NB4 (cell line): ENCODE results near the gene DAB2IP.

Source experiments
- DNase-seq: peaks from one replicate; pipeline ENCODE4 v3.0.0; 2010; ENCODE audit warnings: low read depth
- H3K4me3 ChIP-seq: one replicate; pipeline ENCODE4 v1.5.1; 2011; ENCODE audit warnings: mild to moderate bottlenecking, low read depth, low read length, moderate library complexity
- CTCF ChIP-seq: IDR thresholded peaks from one replicate; pipeline ENCODE4 v1.5.1; 2012; ENCODE audit warnings: low read depth, low read length
- MAX ChIP-seq: IDR thresholded peaks from 2 replicates; pipeline ENCODE4 v1.6.1; 2011; ENCODE audit warnings: low read depth, low read length
- MYC ChIP-seq: IDR thresholded peaks from 2 replicates; pipeline ENCODE4 v1.6.1; 2011; ENCODE audit warnings: low read depth, low read length
- POLR2A ChIP-seq: IDR thresholded peaks from 2 replicates; pipeline ENCODE4 v1.6.1; 2011; ENCODE audit warnings: mild to moderate bottlenecking; ENCODE audit not compliant: insufficient read length; ENCODE audit errors: extremely low read depth

DAB2IP gene

GRCh38 chr9:121728916-121729315, 77.5 kb downstream of the DAB2IP start:
- no peak for TF ChIP-seq MAX
- no peak for TF ChIP-seq POLR2A
- TF ChIP-seq CTCF, result no peak
- TF ChIP-seq MYC, result no peak
- H3K4me3 ChIP-seq, result no peak overlapping the region
- no peak for DNase-seq

DNA sequence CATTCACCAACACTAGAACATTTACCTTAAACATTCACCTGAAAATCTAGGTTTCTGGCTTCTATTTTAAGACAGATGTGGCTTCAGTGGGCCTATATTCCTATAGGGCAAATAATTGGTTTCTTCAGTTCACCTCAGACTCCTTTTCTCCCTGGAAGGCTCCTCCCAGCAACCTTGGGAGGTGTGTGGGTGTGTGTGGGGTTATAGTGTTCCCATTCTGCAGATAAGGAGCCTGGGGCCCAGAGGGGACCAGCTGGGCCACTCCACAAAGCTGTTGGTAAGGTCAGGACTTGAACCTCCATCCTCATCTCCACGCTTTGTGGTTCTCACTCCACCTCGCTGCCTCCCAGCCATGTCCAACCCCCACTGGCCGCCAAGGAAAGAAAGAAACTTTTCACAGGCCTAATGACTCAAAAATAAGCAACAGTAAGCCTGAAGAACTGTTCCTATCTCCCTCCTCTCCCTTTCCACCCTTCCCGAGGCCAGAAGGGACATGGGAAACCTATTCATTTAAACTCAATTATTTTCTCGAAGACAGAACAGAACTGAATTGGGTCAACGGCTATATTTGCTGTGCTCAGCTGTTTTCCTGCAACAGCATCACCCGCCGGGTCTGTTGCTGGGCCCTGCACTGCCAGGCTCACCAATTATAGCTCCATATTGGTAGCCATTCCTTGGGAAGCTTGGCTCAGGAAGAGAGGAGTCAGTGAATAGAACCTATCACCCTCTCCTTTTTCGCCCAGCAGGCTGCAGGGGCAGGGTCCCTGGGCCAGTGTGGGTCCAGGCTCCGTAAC, 78.5 kb downstream of the DAB2IP start:
- H3K4me3 ChIP-seq, result no peak overlapping the region
- TF ChIP-seq POLR2A (no peak), MAX (no peak), CTCF (no peak), MYC (no peak)
- no peak for DNase-seq

DNA sequence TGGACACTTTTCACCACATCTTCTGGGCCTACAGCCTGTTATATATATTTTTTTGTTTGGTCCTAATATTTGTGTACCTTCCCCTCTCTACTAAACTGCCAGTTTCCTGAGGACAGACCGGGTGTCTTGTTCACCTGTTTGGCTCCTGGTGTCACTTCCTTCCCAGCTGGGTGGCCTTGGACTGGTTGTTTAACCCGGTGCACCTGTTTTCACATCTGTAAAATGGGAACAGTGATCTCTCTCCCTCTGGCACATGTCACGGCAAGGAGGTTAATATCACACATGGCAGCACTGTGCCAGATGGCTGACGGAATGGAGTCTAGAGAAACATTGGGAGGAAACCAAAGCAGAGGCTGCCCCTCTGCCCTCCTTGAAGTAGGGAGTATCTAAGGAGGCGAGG, 79.7 kb downstream of the DAB2IP start:
- H3K4me3 ChIP-seq, result no peak overlapping the region
- no peak for DNase-seq
- TF ChIP-seq POLR2A (no peak), MAX (no peak), MYC (no peak), CTCF (no peak)

DNA sequence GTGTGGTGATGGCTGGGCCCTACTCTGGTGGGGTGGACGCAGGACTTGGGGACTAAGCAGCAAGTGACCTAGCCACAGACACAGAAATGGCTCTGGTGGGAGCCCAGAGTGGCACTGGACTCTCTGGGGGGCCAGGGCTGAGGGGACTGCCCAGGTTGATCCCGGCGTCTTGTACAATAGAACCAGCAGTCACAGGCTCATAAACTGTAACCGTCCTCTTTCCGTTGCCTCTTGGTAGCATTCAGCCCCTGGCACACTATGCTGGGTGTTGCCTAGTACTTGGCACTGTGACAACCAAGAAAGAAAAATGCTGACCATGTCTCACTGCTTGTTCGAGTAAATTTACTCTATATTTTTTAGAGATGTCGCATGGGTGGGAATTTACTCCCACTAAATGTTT, 80.5 kb downstream of the DAB2IP start:
- no peak for DNase-seq
- no peak for TF ChIP-seq POLR2A
- no peak for TF ChIP-seq CTCF
- no peak for TF ChIP-seq MYC
- TF ChIP-seq MAX, result no peak
- no peak overlapping the region for H3K4me3 ChIP-seq

DNA sequence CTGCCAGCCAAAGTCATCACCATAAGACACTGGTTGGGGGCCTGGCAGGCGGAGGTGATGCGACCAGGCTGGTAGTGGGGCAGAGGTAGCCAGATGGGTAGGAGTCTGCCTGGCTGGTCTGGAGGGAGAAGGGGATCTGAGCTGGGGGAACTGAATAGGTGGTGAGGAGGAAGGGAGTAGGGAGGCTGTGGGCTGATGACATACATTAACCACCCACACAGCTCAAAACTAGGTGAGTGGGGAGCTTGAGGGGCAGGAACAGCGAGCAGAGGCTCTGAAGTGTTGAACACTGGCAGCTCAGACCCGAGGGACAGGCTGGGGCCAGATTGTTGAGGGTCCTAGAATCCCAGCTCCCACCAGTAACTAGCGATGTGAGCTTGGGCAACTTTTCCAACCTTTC, 81.0 kb downstream of the DAB2IP start:
- H3K4me3 ChIP-seq, result no peak overlapping the region
- TF ChIP-seq POLR2A (no peak), MAX (no peak), MYC (no peak), CTCF (no peak)
- DNase-seq, result no peak

- no peak for TF ChIP-seq POLR2A
- no peak for TF ChIP-seq MYC
- TF ChIP-seq MAX, result no peak
- no peak for TF ChIP-seq CTCF
- DNase-seq, result no peak
- H3K4me3 ChIP-seq, result no peak overlapping the region
These were observed 81.5 kb downstream of the DAB2IP start for GRCh38 chr9:121732886-121733285.
